K562 (cell line): ENCODE measurements around the gene LIMS2. TPM values are rescaled to one million over a fixed set of nuclear protein-coding genes. Genes with fewer than 3 reads are reported as not detected.

Source experiments
- CAMTA2 ChIP-seq: fragments of 250-450 bp; sonication (Bioruptor Pico); conservative IDR thresholded peaks from 2 replicates; pipeline ENCODE4 v1.5.1; 2022
- CBFB ChIP-seq: sonication (generic); formaldehyde crosslinking; IDR thresholded peaks from 2 replicates; pipeline ENCODE4 v1.4.0; 2020; ENCODE audit warnings: mild to moderate bottlenecking, missing genetic modification reagents
- NR3C1 ChIP-seq: sonication (generic); formaldehyde crosslinking; IDR thresholded peaks from 2 replicates; pipeline ENCODE4 v1.8.1; 2022; ENCODE audit warnings: missing genetic modification reagents
- SRF ChIP-seq, 2 experiments: fragments of 250-450, 450-650 bp in 1 of 2; sonication (Bioruptor Pico) in 1 of 2; sonication (generic) in 1 of 2; formaldehyde crosslinking; IDR thresholded peaks; 2 replicates each; pipeline versions ENCODE4 v1.5.0 to v1.5.1; 2020 to 2022; ENCODE audit warnings: mild to moderate bottlenecking in 1 of 2, missing genetic modification reagents in 1 of 2
- WHSC1 ChIP-seq: IDR thresholded peaks from one replicate; pipeline ENCODE4 v1.6.1; 2012; ENCODE audit warnings: low read length, control low read depth, inconsistent platforms
- ZNF24 ChIP-seq: fragments of 450-650 bp; IDR thresholded peaks from 2 replicates; pipeline ENCODE4 v1.6.1; 2016
- ZZZ3 ChIP-seq: fragments of 450-650 bp; IDR thresholded peaks from 2 replicates; pipeline ENCODE4 v1.6.1; 2016; ENCODE audit warnings: antibody characterized with exemption, mild to moderate bottlenecking, moderate library complexity
- polyA plus RNA-seq, 8 experiments: library from polyadenylated mRNA; depleted of rRNA in 4 of 8; stranded (reverse) in 5 of 8; unstranded in 3 of 8; fragments of >200 nt; fragmentation: Nextera tagmentation in 2 of 8; fragmentation: Illumina TruSeq in 1 of 8; extraction: Ambion mirVana in 2 of 8; extraction: Trizol in 1 of 8; gene quantifications; 2 replicates each; pipeline versions ENCODE4 v1.2.1 to v1.2.3, GENCODE V29; 2011 to 2014; ENCODE audit warnings: inconsistent platforms in 1 of 8, missing spikeins in 1 of 8
- total RNA-seq, 7 experiments: library from RNA; depleted of rRNA in 6 of 7; stranded (reverse); fragments of >200 nt in 6 of 7; fragmentation: Illumina TruSeq in 2 of 7; extraction: Trizol in 2 of 7; gene quantifications; 2 replicates each; pipeline versions ENCODE4 v1.2.1 to v1.2.3, GENCODE V29; 2011 to 2021; ENCODE audit warnings: low replicate concordance in 1 of 7
- TF ChIP-seq, protein P1 (sequence below): fragments of 250-450 bp; sonication (Bioruptor Pico); IDR thresholded peaks from 2 replicates; pipeline ENCODE4 v1.8.0; 2022; ENCODE audit warnings: inconsistent platforms
- TF ChIP-seq, protein P2 (sequence below): fragments of 250-450 bp; sonication (Bioruptor Pico); IDR thresholded peaks from 2 replicates; pipeline ENCODE4 v1.8.0; 2021; ENCODE audit warnings: mild to moderate bottlenecking, moderate library complexity
- TF ChIP-seq, protein P3 (sequence below): fragments of 450-650 bp; conservative IDR thresholded peaks from 2 replicates; pipeline ENCODE4 v1.6.1; 2016; ENCODE audit warnings: missing genetic modification characterization, low read depth, mild to moderate bottlenecking, missing compliant biosample characterization, moderate library complexity

LIMS2 gene
- total and polyA plus RNA-seq, 9 of the 15 experiments (the other 6 are each of a cell fraction or from before 2014, with no cell fraction given), result 0.04 to 0.22 TPM; not detected in 7

DNA sequence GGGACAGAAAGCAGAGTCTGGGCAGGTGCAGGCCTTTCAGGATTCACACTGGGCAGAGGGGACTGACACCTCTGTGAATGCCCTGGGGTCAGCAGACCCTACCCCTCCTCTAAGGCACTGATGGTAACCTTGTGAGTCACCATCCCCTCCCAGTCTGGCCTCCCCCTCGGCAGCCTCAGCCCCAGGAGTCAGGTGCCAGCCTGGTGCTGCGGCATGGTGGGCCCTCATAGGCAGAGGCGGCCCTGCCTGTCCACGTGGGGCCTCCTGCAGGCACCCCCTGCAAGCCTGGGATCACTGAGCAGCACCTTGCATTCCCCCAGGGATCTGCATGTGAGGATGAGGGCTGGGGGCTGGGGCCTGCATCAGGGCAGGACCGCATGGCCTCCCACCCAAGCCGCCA, 34.2 kb downstream of the LIMS2 start (continued):
- TF ChIP-seq, protein P1, sequence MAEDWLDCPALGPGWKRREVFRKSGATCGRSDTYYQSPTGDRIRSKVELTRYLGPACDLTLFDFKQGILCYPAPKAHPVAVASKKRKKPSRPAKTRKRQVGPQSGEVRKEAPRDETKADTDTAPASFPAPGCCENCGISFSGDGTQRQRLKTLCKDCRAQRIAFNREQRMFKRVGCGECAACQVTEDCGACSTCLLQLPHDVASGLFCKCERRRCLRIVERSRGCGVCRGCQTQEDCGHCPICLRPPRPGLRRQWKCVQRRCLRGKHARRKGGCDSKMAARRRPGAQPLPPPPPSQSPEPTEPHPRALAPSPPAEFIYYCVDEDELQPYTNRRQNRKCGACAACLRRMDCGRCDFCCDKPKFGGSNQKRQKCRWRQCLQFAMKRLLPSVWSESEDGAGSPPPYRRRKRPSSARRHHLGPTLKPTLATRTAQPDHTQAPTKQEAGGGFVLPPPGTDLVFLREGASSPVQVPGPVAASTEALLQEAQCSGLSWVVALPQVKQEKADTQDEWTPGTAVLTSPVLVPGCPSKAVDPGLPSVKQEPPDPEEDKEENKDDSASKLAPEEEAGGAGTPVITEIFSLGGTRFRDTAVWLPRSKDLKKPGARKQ (CRISPR knock-in tag), result no peak
- TF ChIP-seq CBFB (no peak), ZZZ3 (no peak), WHSC1 (no peak), ZNF24 (no peak), CAMTA2 (CRISPR knock-in tag) (no peak), SRF (CRISPR knock-in tag; IDR thresholded peaks at IDR 0.05) (no peak), NR3C1 (CRISPR knock-in tag) (no peak)
- TF ChIP-seq, protein P2, sequence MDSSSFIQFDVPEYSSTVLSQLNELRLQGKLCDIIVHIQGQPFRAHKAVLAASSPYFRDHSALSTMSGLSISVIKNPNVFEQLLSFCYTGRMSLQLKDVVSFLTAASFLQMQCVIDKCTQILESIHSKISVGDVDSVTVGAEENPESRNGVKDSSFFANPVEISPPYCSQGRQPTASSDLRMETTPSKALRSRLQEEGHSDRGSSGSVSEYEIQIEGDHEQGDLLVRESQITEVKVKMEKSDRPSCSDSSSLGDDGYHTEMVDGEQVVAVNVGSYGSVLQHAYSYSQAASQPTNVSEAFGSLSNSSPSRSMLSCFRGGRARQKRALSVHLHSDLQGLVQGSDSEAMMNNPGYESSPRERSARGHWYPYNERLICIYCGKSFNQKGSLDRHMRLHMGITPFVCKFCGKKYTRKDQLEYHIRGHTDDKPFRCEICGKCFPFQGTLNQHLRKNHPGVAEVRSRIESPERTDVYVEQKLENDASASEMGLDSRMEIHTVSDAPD (CRISPR knock-in tag), result no peak
- TF ChIP-seq, protein P3, sequence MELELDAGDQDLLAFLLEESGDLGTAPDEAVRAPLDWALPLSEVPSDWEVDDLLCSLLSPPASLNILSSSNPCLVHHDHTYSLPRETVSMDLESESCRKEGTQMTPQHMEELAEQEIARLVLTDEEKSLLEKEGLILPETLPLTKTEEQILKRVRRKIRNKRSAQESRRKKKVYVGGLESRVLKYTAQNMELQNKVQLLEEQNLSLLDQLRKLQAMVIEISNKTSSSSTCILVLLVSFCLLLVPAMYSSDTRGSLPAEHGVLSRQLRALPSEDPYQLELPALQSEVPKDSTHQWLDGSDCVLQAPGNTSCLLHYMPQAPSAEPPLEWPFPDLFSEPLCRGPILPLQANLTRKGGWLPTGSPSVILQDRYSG (tag), result no peak
